K562 (cell line): Measurements from ENCODE around the gene MOSPD3. TPM values are rescaled to one million over a fixed set of nuclear protein-coding genes. Genes with fewer than 3 reads are reported as not detected.

ENCODE experiments used
- BHLHE40 ChIP-seq: IDR thresholded peaks from 2 replicates; pipeline ENCODE4 v1.6.1; 2011; ENCODE audit warnings: low read length, improper control_type of control experiment
- GATAD2A ChIP-seq: fragments of 450-650 bp; IDR thresholded peaks from 2 replicates; pipeline ENCODE4 v1.6.1; 2017
- GTF3C2 ChIP-seq: IDR thresholded peaks from 3 replicates; pipeline ENCODE4 v1.6.1; 2011; ENCODE audit warnings: borderline replicate concordance, mild to moderate bottlenecking, moderate library complexity; ENCODE audit not compliant: insufficient read length; ENCODE audit errors: extremely low read depth
- HDAC8 ChIP-seq: fragments of 450-650 bp; IDR thresholded peaks from 2 replicates; pipeline ENCODE4 v1.6.1; 2016; ENCODE audit warnings: mild to moderate bottlenecking, missing genetic modification characterization, moderate library complexity, missing compliant biosample characterization
- MGA ChIP-seq: fragments of 450-650 bp; IDR thresholded peaks from 2 replicates; pipeline ENCODE4 v1.6.1; 2016; ENCODE audit warnings: mild to moderate bottlenecking, moderate library complexity
- PPARD ChIP-seq: fragments of 250-450 bp; sonication (Bioruptor Pico); IDR thresholded peaks from 2 replicates; pipeline ENCODE4 v1.8.0; 2022; ENCODE audit warnings: inconsistent platforms, mild to moderate bottlenecking, moderate library complexity
- RAD51 ChIP-seq: fragments of 450-650 bp; IDR thresholded peaks from 2 replicates; pipeline ENCODE4 v1.7.1; 2016; ENCODE audit warnings: low read depth, mild to moderate bottlenecking, borderline replicate concordance
- SAFB ChIP-seq: fragments of 200-400 bp; formaldehyde crosslinking; IDR thresholded peaks from 2 replicates; pipeline ENCODE4 v1.6.1; 2017; ENCODE audit warnings: low read depth, low read length, borderline replicate concordance
- SUPT5H ChIP-seq: fragments of 450-650 bp; IDR thresholded peaks from 2 replicates; pipeline ENCODE4 v1.6.1; 2016
- XRCC3 ChIP-seq: fragments of 450-650 bp; IDR thresholded peaks from 2 replicates; pipeline ENCODE4 v1.6.1; 2017; ENCODE audit warnings: mild to moderate bottlenecking, moderate library complexity
- ZBTB1 ChIP-seq: sonication (generic); formaldehyde crosslinking; IDR thresholded peaks from 2 replicates; pipeline ENCODE4 v1.8.1; 2023; ENCODE audit warnings: missing genetic modification reagents, low read depth, mild to moderate bottlenecking, borderline replicate concordance
- polyA plus RNA-seq, 8 experiments: library from polyadenylated mRNA; depleted of rRNA in 4 of 8; stranded (reverse) in 5 of 8; unstranded in 3 of 8; fragments of >200 nt; fragmentation: Nextera tagmentation in 2 of 8; fragmentation: Illumina TruSeq in 1 of 8; extraction: Ambion mirVana in 2 of 8; extraction: Trizol in 1 of 8; gene quantifications; 2 replicates each; pipeline versions ENCODE4 v1.2.1 to v1.2.3, GENCODE V29; 2011 to 2014; ENCODE audit warnings: inconsistent platforms in 1 of 8, missing spikeins in 1 of 8
- total RNA-seq, 7 experiments: library from RNA; depleted of rRNA in 6 of 7; stranded (reverse); fragments of >200 nt in 6 of 7; fragmentation: Illumina TruSeq in 2 of 7; extraction: Trizol in 2 of 7; gene quantifications; 2 replicates each; pipeline versions ENCODE4 v1.2.1 to v1.2.3, GENCODE V29; 2011 to 2021; ENCODE audit warnings: low replicate concordance in 1 of 7

Gene MOSPD3
- total and polyA plus RNA-seq, 9 of the 15 experiments (the other 6 are each of a cell fraction or from before 2014, with no cell fraction given) = 1.4 to 32.1 (median 7.3) TPM

- peak; percentile 12; the same call in 1 of the 2 replicates for TF ChIP-seq RAD51
- TF ChIP-seq BHLHE40 = 0 out of 2 replicates have a peak, but pooled peaks have one; percentile 10
- no peak for TF ChIP-seq ZBTB1 (CRISPR knock-in tag)
- TF ChIP-seq GTF3C2 = no peak
- TF ChIP-seq SAFB = no peak
- TF ChIP-seq SUPT5H = peak; percentile 33; the same call in 1 of the 2 replicates
- no peak for TF ChIP-seq GATAD2A
- no peak for TF ChIP-seq HDAC8 (tag)
- TF ChIP-seq XRCC3 = no peak
- no peak for TF ChIP-seq MGA
- no peak for TF ChIP-seq PPARD (CRISPR knock-in tag)
These were observed 43.2 kb upstream of the MOSPD3 start (continued) for GRCh38 chr7:100568896-100569844.
